H1 (cell line): ENCODE measurements around the gene ALLC. TPM values are rescaled to one million over a fixed set of nuclear protein-coding genes. Genes with fewer than 3 reads are reported as not detected.

Experiments
- CBX8 ChIP-seq: fragments of 300-800, 300-1000 bp; sonication (generic); IDR thresholded peaks from 2 replicates; pipeline ENCODE4 v1.7.1; 2016; ENCODE audit warnings: low read depth, low read length, borderline replicate concordance
- CHD7 ChIP-seq: fragments of 300-600 bp; sonication (generic); IDR thresholded peaks from 2 replicates; pipeline ENCODE4 v1.7.1; 2012; ENCODE audit warnings: low read length, moderate library complexity, mild to moderate bottlenecking, inconsistent platforms; ENCODE audit not compliant: insufficient replicate concordance
- E2F6 ChIP-seq: IDR thresholded peaks from 2 replicates; pipeline ENCODE4 v1.6.1; 2012; ENCODE audit warnings: inconsistent platforms
- POLR2AphosphoS5 ChIP-seq: IDR thresholded peaks from 2 replicates; pipeline ENCODE4 v1.6.1; 2011; ENCODE audit warnings: low read depth, low read length
- polyA plus RNA-seq, 7 experiments: library from polyadenylated mRNA; depleted of rRNA in 3 of 7; stranded (reverse) in 5 of 7; unstranded in 2 of 7; fragments of >200 nt in 5 of 7; fragments of 200-250 nt in 2 of 7; gene quantifications; 1 replicate in 5 of 7; 2 replicates in 1 of 7; 4 replicates in 1 of 7; pipeline versions ENCODE4 v1.2.1 to v1.2.3, GENCODE V29; 2011 to 2013; ENCODE audit warnings: missing spikeins in 2 of 7, mixed read lengths in 2 of 7
- total RNA-seq: library from RNA; stranded (reverse); fragmentation: NEBNext Ultra II Directional; extraction: Animal tissue kit (Norgen Biotek cat#: 25700); gene quantifications from 2 replicates; pipeline ENCODE4 v1.2.1, GENCODE V29; 2021

ALLC gene
- total and polyA plus RNA-seq, 2 of the 8 experiments (the other 6 are each of a cell fraction or from before 2014, with no cell fraction given) = not detected

DNA sequence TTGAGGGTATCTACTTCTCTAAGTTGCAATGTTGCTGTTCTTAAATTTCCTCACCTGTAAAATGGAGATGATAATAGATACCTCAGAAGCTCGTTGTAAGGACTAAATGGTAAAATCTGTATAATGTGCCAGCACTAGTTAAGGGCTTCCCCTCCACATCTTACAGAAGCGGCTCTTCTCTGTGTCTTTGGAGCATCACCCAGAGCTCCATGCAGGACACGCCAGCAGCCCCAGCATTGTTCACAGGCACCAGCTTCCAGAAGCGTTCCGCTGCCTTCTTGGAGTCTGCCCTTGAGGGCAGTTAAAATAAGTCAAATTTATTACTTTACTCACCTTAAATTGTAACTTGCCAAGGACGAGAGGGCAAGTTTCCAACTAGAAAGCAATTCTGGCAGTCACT, 51.2 kb downstream of the ALLC start (continued):
- TF ChIP-seq CHD7 (no peak), CBX8 (no peak), POLR2AphosphoS5 (no peak), E2F6 (no peak)
